A673 (cell line): ENCODE data around the gene KLRG1. TPM values are rescaled to one million over a fixed set of nuclear protein-coding genes. Genes with fewer than 3 reads are reported as not detected.

Experiments
- BruUV-seq: library from RNA; stranded (reverse); fragments of 400-500 nt; replicated peaks from 2 replicates; lab custom pipeline; 2021; lab: Mats Ljungman, UMichigan
- CTCF ChIA-PET: fragments of 300-600 bp; sonication (Branson Sonifier 250); formaldehyde crosslinking; loops from one replicate; lab custom pipeline; 2022; ENCODE audit warnings: antibody characterized with exemption; lab: Charles Lee
- POLR2A ChIA-PET: fragments of 300-600 bp; sonication (Branson Sonifier 250); formaldehyde crosslinking; loops from one replicate; lab custom pipeline; 2022; ENCODE audit warnings: antibody characterized with exemption; ENCODE audit not compliant: low non-redundant PET; lab: Charles Lee
- DNase-seq: peaks from one replicate; pipeline ENCODE4 v3.0.0-alpha.2; 2015; ENCODE audit warnings: low spot score
- H3K27ac ChIP-seq: fragments of 200-600 bp; sonication (generic); 2 replicates; pipeline ENCODE4 v1.5.1; 2016; ENCODE audit warnings: mixed run types, low read depth, mild to moderate bottlenecking, mixed read lengths, antibody characterized with exemption, low read length; ENCODE audit not compliant: poor library complexity, severe bottlenecking
- H3K27me3 ChIP-seq: fragments of 200-600 bp; sonication (generic); replicated peaks from 2 replicates; pipeline ENCODE4 v1.6.1; 2017; ENCODE audit warnings: mixed run types, low read depth, mild to moderate bottlenecking, mixed read lengths, antibody characterized with exemption, low read length; ENCODE audit not compliant: insufficient read depth, poor library complexity
- H3K36me3 ChIP-seq: fragments of 200-600 bp; sonication (generic); 2 replicates; pipeline ENCODE4 v1.6.1; 2016; ENCODE audit warnings: mixed run types, mild to moderate bottlenecking, mixed read lengths, antibody characterized with exemption, low read length; ENCODE audit not compliant: insufficient read depth, poor library complexity, severe bottlenecking
- H3K4me1 ChIP-seq: fragments of 200-600 bp; sonication (generic); 2 replicates; pipeline ENCODE4 v1.6.1; 2017; ENCODE audit warnings: mixed run types, mild to moderate bottlenecking, mixed read lengths, antibody characterized with exemption, low read length; ENCODE audit not compliant: insufficient read depth, poor library complexity, severe bottlenecking
- H3K4me3 ChIP-seq: fragments of 200-600 bp; sonication (generic); 2 replicates; pipeline ENCODE4 v1.5.1; 2016; ENCODE audit warnings: low read depth, mixed run types, mild to moderate bottlenecking, mixed read lengths, low read length; ENCODE audit not compliant: poor library complexity, severe bottlenecking
- H3K9me3 ChIP-seq: fragments of 200-600 bp; sonication (generic); 2 replicates; pipeline ENCODE4 v1.6.1; 2016; ENCODE audit warnings: mixed run types, low read depth, mild to moderate bottlenecking, mixed read lengths, antibody characterized with exemption, low read length; ENCODE audit not compliant: poor library complexity, severe bottlenecking
- EZH2 ChIP-seq: fragments of 200-600 bp; sonication (generic); IDR thresholded peaks from 2 replicates; pipeline ENCODE4 v1.6.1; 2017; ENCODE audit warnings: borderline replicate concordance, low read depth, mild to moderate bottlenecking, mixed read lengths, antibody characterized with exemption, low read length; ENCODE audit not compliant: poor library complexity, severe bottlenecking
- intact Hi-C: fragments of 100-400 bp; cut with micrococcal nuclease; formaldehyde crosslinking; loops from one replicate; pipeline ENCODE4 v1.10.0; 2022; ENCODE audit not compliant: unreplicated experiment
- total RNA-seq: library from RNA; stranded (reverse); gene quantifications from 2 replicates; pipeline ENCODE4 v1.2.3, GENCODE V29; 2021
- TF ChIP-seq, protein P1 (sequence below): fragments of 300-800, 200-600 bp; sonication (generic); conservative IDR thresholded peaks from 2 replicates; pipeline ENCODE4 v1.5.1; 2017; ENCODE audit warnings: low read depth, mild to moderate bottlenecking, antibody characterized with exemption, low read length, moderate library complexity, mixed read lengths

Gene KLRG1
- total RNA-seq, 1 experiment from 2014 or later = 1.2 TPM

DNA sequence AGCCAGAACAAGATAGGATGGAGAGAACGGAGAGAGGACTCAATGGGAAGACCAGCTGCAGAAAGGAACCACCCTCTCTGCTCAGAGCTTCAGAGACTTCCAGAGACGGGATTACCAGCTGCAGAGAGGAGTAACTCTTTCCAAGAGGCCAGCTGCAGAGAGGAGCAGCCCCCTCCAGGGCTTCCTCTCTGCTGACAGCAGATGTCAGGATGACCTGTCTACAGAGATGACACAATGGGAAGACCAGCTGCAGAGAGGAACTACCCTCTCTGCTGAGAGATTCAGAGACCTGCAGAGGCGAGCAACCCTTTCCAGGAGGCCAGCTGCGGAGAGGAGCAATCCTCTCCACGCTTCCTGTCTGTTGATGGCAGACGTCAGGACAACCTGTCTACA, 61.8 kb downstream of the KLRG1 start:
- BruUV-seq = no TSS peak
- H3K36me3 ChIP-seq = no peaks in the 10 kb centered on the region
- DNase-seq = no peak
- TF ChIP-seq EZH2 = no peak
- TF ChIP-seq, protein P1, sequence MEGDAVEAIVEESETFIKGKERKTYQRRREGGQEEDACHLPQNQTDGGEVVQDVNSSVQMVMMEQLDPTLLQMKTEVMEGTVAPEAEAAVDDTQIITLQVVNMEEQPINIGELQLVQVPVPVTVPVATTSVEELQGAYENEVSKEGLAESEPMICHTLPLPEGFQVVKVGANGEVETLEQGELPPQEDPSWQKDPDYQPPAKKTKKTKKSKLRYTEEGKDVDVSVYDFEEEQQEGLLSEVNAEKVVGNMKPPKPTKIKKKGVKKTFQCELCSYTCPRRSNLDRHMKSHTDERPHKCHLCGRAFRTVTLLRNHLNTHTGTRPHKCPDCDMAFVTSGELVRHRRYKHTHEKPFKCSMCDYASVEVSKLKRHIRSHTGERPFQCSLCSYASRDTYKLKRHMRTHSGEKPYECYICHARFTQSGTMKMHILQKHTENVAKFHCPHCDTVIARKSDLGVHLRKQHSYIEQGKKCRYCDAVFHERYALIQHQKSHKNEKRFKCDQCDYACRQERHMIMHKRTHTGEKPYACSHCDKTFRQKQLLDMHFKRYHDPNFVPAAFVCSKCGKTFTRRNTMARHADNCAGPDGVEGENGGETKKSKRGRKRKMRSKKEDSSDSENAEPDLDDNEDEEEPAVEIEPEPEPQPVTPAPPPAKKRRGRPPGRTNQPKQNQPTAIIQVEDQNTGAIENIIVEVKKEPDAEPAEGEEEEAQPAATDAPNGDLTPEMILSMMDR = no peak
- no peak overlapping the region for H3K4me3 ChIP-seq
- ChIA-PET CTCF (interaction anchor here (1.1 kb wide), 1 partner anchor 507 kb away, joined by 3 read pairs; no protein-coding TSS in a partner anchor), POLR2A (no interaction called here)
- no peaks in the 10 kb centered on the region for H3K4me1 ChIP-seq
- intact Hi-C loops = no loop called here
- H3K27me3 ChIP-seq = peaks cover 6% of the 10 kb centered on the region
- H3K27ac ChIP-seq = no peak overlapping the region
- no peaks in the 10 kb centered on the region for H3K9me3 ChIP-seq

DNA sequence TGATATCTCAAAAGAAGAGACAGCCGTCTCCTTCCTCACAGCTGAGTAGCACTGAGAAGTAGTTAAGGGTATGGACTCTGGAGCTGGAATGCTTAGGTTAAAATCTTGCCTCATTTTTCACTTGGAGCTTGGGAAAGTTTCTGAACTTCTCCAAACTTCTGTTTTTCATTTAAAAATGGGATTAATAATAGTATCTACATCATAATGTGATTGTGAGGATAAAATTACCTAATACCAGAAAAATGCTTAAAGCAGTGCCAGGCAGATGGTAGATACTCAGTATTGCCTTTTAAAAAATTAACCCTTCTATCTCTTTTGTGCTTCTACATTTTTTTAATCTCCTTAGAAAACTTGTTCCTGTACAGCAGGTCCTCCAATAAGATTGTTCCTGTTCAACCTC, 63.3 kb downstream of the KLRG1 start:
- H3K36me3 ChIP-seq = no peaks in the 10 kb centered on the region
- no peak for DNase-seq
- no peaks in the 10 kb centered on the region for H3K4me1 ChIP-seq
- H3K9me3 ChIP-seq = no peaks in the 10 kb centered on the region
- H3K27ac ChIP-seq = no peak overlapping the region
- intact Hi-C loops = no loop called here
- H3K4me3 ChIP-seq = no peak overlapping the region
- TF ChIP-seq, protein P1 = no peak
- no peak for TF ChIP-seq EZH2
- ChIA-PET CTCF (no interaction called here), POLR2A (no interaction called here)
- peaks cover 6% of the 10 kb centered on the region for H3K27me3 ChIP-seq
- no TSS peak for BruUV-seq

Other genes with a start within 250 kb of the KLRG1 start
- gene A2ML1, start 166.9 kb upstream of the KLRG1 start, total RNA-seq = 2.3 and 3.3 TPM in 2 replicates
- gene PHC1, start 75.0 kb upstream of the KLRG1 start, total RNA-seq = 40.3 and 51.2 TPM in 2 replicates
- 138 and 160 TPM in 2 replicates for gene M6PR, start 39.9 kb upstream of the KLRG1 start, total RNA-seq
- gene A2M, start 126.4 kb downstream of the KLRG1 start, total RNA-seq = 1.3 and 2.0 TPM in 2 replicates
- gene PZP, start 218.8 kb downstream of the KLRG1 start, total RNA-seq = not detected in 2 replicates